GM19043 (cell line): ENCODE measurements around the gene LGALS7B.
"Not testable (repeated sequence)": the region's sequence is repeated elsewhere in the genome, so short reads cannot be mapped to it uniquely, and the experiment has no call there.

Source experiments
- ATAC-seq: cut with Tn5 transposase; IDR thresholded peaks from one replicate; pipeline ENCODE4 v1.9.1; 2021; ENCODE audit warnings: low read depth; ENCODE audit not compliant: unreplicated experiment

LGALS7B gene

GRCh38 chr19:38793671-38794070 is 4.7 kb downstream of the LGALS7B start:
- no peak for ATAC-seq

- ATAC-seq, result no peak
These were observed 6.5 kb downstream of the LGALS7B start for GRCh38 chr19:38795549-38795948.

GRCh38 chr19:38796154-38796553 is 7.2 kb downstream of the LGALS7B start:
- ATAC-seq, result no peak

- not testable (repeated sequence) for ATAC-seq
These were observed 8.8 kb downstream of the LGALS7B start for GRCh38 chr19:38797781-38798180.

GRCh38 chr19:38799104-38799503 is 10.1 kb downstream of the LGALS7B start:
- no peak for ATAC-seq

GRCh38 chr19:38800577-38801347 is 11.8 kb downstream of the LGALS7B start:
- no peak for ATAC-seq

- ATAC-seq, result no peak
These were observed 12.5 kb downstream of the LGALS7B start for GRCh38 chr19:38801359-38802095.

- no peak for ATAC-seq
These were observed 14.5 kb downstream of the LGALS7B start for GRCh38 chr19:38803543-38803942.

GRCh38 chr19:38805180-38805579 is 16.2 kb downstream of the LGALS7B start:
- no peak for ATAC-seq

- ATAC-seq, result no peak
These were observed 17.4 kb downstream of the LGALS7B start for GRCh38 chr19:38806371-38806770.

- not testable (repeated sequence) for ATAC-seq
These were observed 18.5 kb downstream of the LGALS7B start for GRCh38 chr19:38807374-38808098.

- no peak for ATAC-seq
These were observed 19.7 kb downstream of the LGALS7B start for GRCh38 chr19:38808741-38809140.

GRCh38 chr19:38809592-38810252 is 20.7 kb downstream of the LGALS7B start:
- ATAC-seq, result no peak

GRCh38 chr19:38812009-38812840 is 23.2 kb downstream of the LGALS7B start:
- no peak for ATAC-seq

- no peak for ATAC-seq
These were observed 23.9 kb downstream of the LGALS7B start, which contains the start of gene LGALS4 for GRCh38 chr19:38812841-38813320. Gene LGALS4, minus strand, starts transcription at chr19:38812945. Its CDS starts 59 bp downstream, at chr19:38812886.

- ATAC-seq, result no peak
These were observed 24.3 kb downstream of the LGALS7B start for GRCh38 chr19:38813323-38813722.

GRCh38 chr19:38813932-38814331 is 24.9 kb downstream of the LGALS7B start:
- not testable (repeated sequence) for ATAC-seq

GRCh38 chr19:38815059-38816001 is 26.3 kb downstream of the LGALS7B start:
- no peak for ATAC-seq
